NCI-H1092 treated with DMSO at 0.1 percent for 48 hours (cell line): ENCODE data around the gene NFIX.

Experiments used
- DNase-seq: peaks from one replicate; lab custom pipeline; 2025; lab: John Stamatoyannopoulos, UW

The NFIX gene

GRCh38 chr19:13074378-13074777 lies 79.1 kb downstream of the NFIX start:
- DNase-seq, result no peak

- DNase-seq, result no peak
Measured at GRCh38 chr19:13076320-13076719, 81.0 kb downstream of the NFIX start.

GRCh38 chr19:13076787-13077186 lies 81.5 kb downstream of the NFIX start:
- DNase-seq, result no peak

- DNase-seq, result no peak
Measured at GRCh38 chr19:13077240-13077639, 82.0 kb downstream of the NFIX start.

- DNase-seq, result no peak
Measured at GRCh38 chr19:13078381-13078780, 83.1 kb downstream of the NFIX start.

GRCh38 chr19:13078897-13079541 lies 83.7 kb downstream of the NFIX start:
- DNase-seq, result peak; percentile 34

- peak; percentile 61 for DNase-seq
Measured at GRCh38 chr19:13079542-13079986, 84.3 kb downstream of the NFIX start.

- peak; percentile 35 for DNase-seq
Measured at GRCh38 chr19:13082192-13083007, 87.1 kb downstream of the NFIX start.

GRCh38 chr19:13083008-13083404 lies 87.7 kb downstream of the NFIX start:
- DNase-seq, result no peak

GRCh38 chr19:13083627-13084026 lies 88.4 kb downstream of the NFIX start:
- no peak for DNase-seq

- DNase-seq, result no peak
Measured at GRCh38 chr19:13085666-13086065, 90.4 kb downstream of the NFIX start.

- DNase-seq, result no peak
Measured at GRCh38 chr19:13086341-13086740, 91.1 kb downstream of the NFIX start.

- DNase-seq, result no peak
Measured at GRCh38 chr19:13087295-13087694, 92.0 kb downstream of the NFIX start.

- no peak for DNase-seq
Measured at GRCh38 chr19:13087795-13088537, 92.7 kb downstream of the NFIX start.

- DNase-seq, result no peak
Measured at GRCh38 chr19:13089139-13089856, 94.0 kb downstream of the NFIX start.

- DNase-seq, result no peak
Measured at GRCh38 chr19:13089857-13090507, 94.7 kb downstream of the NFIX start.

GRCh38 chr19:13090511-13091231 lies 95.4 kb downstream of the NFIX start:
- DNase-seq, result no peak

GRCh38 chr19:13091400-13092157 lies 96.3 kb downstream of the NFIX start:
- peak; percentile 14 for DNase-seq

GRCh38 chr19:13092158-13092543 lies 96.9 kb downstream of the NFIX start:
- DNase-seq, result no peak

- no peak for DNase-seq
Measured at GRCh38 chr19:13092606-13093235, 97.4 kb downstream of the NFIX start.
